ENCODE measurements around the gene MAPK11. TPM values are rescaled to one million over a fixed set of nuclear protein-coding genes. Genes with fewer than 3 reads are reported as not detected.

The MAPK11 gene
- total RNA-seq, 1 donor from 2014 or later: 29.0 TPM

GRCh38 chr22:50312371-50312770 lies 42.2 kb upstream of the MAPK11 start:
- H3K27me3 Mint-ChIP-seq: peaks cover 2% of the 10 kb centered on the region
- peaks cover 11% of the 10 kb centered on the region for H3K4me1 Mint-ChIP-seq
- intact Hi-C loops (cut with micrococcal nuclease): no loop called here
- no peaks in the 10 kb centered on the region for H3K36me3 Mint-ChIP-seq (ENCODE audit: low read depth)
- no peak overlapping the region for H3K4me3 Mint-ChIP-seq
- no peak for DNase-seq
- no peak overlapping the region for H3K27ac Mint-ChIP-seq
- no peaks in the 10 kb centered on the region for H3K9me3 Mint-ChIP-seq

GRCh38 chr22:50311606-50312351 lies 41.6 kb upstream of the MAPK11 start:
- Mint-ChIP-seq H3K4me3 (no peak overlapping the region), H3K27me3 (peaks cover 2% of the 10 kb centered on the region), H3K4me1 (peaks cover 11% of the 10 kb centered on the region), H3K36me3 (ENCODE audit: low read depth) (no peaks in the 10 kb centered on the region), H3K9me3 (no peaks in the 10 kb centered on the region), H3K27ac (no peak overlapping the region)
- intact Hi-C loops (cut with micrococcal nuclease): no loop called here
- no peak for DNase-seq

GRCh38 chr22:50310949-50311444 lies 40.8 kb upstream of the MAPK11 start:
- Mint-ChIP-seq H3K27ac (no peak overlapping the region), H3K9me3 (no peaks in the 10 kb centered on the region), H3K4me3 (no peak overlapping the region), H3K36me3 (ENCODE audit: low read depth) (no peaks in the 10 kb centered on the region), H3K27me3 (peaks cover 6% of the 10 kb centered on the region), H3K4me1 (peaks cover 14% of the 10 kb centered on the region)
- no peak for DNase-seq
- intact Hi-C loops (cut with micrococcal nuclease): no loop called here

DNA sequence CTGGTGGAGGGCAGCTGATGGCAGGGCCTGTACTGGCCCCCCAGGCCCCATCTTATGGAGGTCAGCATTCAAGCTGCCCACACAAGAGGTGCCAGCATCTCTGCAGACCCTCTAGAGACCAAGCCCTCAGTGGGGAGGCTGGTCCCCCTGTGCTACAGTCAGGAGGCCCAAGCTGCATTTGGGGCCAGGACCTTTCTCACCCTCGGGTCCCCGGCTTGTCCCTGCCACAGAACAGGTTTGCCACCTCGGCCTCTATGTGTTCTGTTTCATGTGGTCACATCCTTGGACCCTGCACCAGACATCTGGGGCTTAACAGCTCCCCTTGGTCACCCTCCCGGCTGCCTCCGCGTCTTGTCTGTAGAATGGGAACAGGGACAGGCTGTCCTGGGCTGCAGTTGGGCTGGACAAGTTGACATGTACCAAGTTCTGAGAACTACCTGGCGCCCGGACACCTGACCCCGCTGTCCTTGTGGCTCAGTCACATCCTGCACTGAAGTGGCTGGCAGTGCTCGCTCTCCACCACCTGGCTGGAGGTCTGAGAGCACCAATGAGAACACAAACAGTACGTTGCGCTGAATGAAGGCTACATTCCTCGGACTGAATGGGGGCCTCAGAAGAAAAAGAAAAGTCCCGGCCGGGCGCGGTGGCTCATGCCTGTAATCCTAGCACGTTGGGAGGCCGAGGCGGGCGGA lies 40.0 kb upstream of the MAPK11 start:
- Mint-ChIP-seq H3K27me3 (peaks cover 9% of the 10 kb centered on the region), H3K4me1 (peaks cover 16% of the 10 kb centered on the region), H3K27ac (no peak overlapping the region), H3K36me3 (ENCODE audit: low read depth) (no peaks in the 10 kb centered on the region), H3K4me3 (no peak overlapping the region), H3K9me3 (no peaks in the 10 kb centered on the region)
- intact Hi-C loops (cut with micrococcal nuclease): no loop called here
- no peak for DNase-seq

DNA sequence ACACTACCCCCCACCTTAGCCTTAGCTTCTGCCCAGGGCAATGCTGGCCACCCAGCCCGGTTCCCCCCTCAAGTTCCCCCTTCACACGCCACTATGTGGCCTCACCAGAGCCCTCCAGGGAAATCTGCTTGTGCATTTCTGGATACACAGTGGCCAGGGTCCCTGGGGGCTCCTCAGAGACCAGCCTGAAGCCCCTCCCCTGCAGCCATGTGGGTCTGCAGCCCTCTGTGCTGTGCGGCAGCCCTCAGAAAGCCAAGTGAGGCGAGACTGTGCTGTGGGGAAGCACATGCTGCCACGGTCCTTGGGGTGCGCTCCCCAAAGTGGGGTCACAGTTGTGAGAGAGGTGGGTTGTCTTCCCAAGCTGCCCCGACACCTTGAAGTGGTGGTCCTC lies 39.4 kb upstream of the MAPK11 start:
- no peak for DNase-seq
- H3K4me1 Mint-ChIP-seq: peaks cover 15% of the 10 kb centered on the region
- H3K27me3 Mint-ChIP-seq: peaks cover 9% of the 10 kb centered on the region
- no peak overlapping the region for H3K4me3 Mint-ChIP-seq
- no peaks in the 10 kb centered on the region for H3K36me3 Mint-ChIP-seq (ENCODE audit: low read depth)
- H3K9me3 Mint-ChIP-seq: no peaks in the 10 kb centered on the region
- no peak overlapping the region for H3K27ac Mint-ChIP-seq
- intact Hi-C loops (cut with micrococcal nuclease): loop anchor here (5.0 kb wide), 1 partner anchor 37 kb away; the partner anchor contains the start of gene MAPK11

DNA sequence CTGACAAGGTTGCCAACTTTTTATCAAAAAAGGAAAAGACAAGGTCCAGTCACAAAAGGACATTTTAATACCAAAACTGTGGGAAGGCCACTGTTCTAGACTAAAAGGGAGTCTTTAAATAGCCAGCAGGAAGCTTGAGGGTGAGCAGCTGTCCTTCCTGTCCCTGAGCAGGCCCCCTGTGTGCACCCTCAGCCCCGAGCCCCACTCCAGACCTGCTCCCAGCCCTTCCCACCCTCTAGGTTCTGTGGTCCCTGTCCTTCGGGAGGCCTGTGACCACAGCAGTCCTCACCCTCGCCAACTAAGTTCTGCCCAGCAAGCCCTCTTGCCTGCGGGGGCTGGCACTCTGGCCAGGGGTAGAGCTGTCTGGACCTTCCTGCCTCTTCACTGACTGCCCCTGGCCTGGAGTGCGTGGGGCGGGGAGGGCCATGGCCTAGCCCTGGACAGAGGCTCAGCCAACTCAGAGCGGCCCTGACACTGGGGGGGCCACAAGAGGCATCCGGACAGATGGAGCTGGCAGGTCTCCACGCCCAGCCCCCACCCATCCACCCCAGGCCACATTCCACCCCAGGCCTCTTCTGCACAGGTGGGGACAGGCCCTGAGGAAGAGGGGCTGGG lies 38.9 kb upstream of the MAPK11 start:
- no peaks in the 10 kb centered on the region for H3K9me3 Mint-ChIP-seq
- peaks cover 10% of the 10 kb centered on the region for H3K4me1 Mint-ChIP-seq
- peak overlapping the region; percentile 70 for H3K27ac Mint-ChIP-seq
- H3K27me3 Mint-ChIP-seq: peaks cover 9% of the 10 kb centered on the region
- peak overlapping the region; percentile 59 for H3K4me3 Mint-ChIP-seq
- no peak for DNase-seq
- intact Hi-C loops (cut with micrococcal nuclease): loop anchor here (5.0 kb wide), 1 partner anchor 37 kb away; the partner anchor contains the start of gene MAPK11
- H3K36me3 Mint-ChIP-seq (ENCODE audit: low read depth): no peaks in the 10 kb centered on the region

DNA sequence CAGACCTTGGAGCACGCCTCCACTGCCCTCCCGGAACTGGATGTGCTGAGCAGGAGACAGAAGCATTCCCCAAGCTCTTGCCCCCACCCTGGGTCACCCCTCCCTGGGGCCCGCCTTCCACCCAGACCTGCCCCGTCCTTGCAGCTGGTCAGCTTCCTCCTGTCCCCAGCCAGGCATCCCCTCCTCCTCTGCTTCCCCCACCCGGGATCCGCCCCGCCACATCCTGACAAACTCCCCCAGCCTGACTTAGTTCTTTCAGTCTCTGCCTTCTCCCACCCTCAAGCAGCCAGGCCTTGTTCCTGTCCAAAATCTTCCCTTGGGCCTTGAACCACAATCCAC lies 38.4 kb upstream of the MAPK11 start:
- Mint-ChIP-seq H3K36me3 (ENCODE audit: low read depth) (no peaks in the 10 kb centered on the region), H3K4me1 (peaks cover 10% of the 10 kb centered on the region), H3K4me3 (peak overlapping the region; percentile 59), H3K27ac (peak overlapping the region; percentile 70), H3K9me3 (no peaks in the 10 kb centered on the region), H3K27me3 (peaks cover 9% of the 10 kb centered on the region)
- intact Hi-C loops (cut with micrococcal nuclease): loop anchor here (5.0 kb wide), 1 partner anchor 36 kb away; the partner anchor contains the start of gene MAPK11
- DNase-seq: no peak

GRCh38 chr22:50307890-50308596 lies 37.9 kb upstream of the MAPK11 start:
- peaks cover 10% of the 10 kb centered on the region for H3K4me1 Mint-ChIP-seq
- intact Hi-C loops (cut with micrococcal nuclease): loop anchor here (5.0 kb wide), 1 partner anchor 36 kb away; the partner anchor contains the start of gene MAPK11

DNA sequence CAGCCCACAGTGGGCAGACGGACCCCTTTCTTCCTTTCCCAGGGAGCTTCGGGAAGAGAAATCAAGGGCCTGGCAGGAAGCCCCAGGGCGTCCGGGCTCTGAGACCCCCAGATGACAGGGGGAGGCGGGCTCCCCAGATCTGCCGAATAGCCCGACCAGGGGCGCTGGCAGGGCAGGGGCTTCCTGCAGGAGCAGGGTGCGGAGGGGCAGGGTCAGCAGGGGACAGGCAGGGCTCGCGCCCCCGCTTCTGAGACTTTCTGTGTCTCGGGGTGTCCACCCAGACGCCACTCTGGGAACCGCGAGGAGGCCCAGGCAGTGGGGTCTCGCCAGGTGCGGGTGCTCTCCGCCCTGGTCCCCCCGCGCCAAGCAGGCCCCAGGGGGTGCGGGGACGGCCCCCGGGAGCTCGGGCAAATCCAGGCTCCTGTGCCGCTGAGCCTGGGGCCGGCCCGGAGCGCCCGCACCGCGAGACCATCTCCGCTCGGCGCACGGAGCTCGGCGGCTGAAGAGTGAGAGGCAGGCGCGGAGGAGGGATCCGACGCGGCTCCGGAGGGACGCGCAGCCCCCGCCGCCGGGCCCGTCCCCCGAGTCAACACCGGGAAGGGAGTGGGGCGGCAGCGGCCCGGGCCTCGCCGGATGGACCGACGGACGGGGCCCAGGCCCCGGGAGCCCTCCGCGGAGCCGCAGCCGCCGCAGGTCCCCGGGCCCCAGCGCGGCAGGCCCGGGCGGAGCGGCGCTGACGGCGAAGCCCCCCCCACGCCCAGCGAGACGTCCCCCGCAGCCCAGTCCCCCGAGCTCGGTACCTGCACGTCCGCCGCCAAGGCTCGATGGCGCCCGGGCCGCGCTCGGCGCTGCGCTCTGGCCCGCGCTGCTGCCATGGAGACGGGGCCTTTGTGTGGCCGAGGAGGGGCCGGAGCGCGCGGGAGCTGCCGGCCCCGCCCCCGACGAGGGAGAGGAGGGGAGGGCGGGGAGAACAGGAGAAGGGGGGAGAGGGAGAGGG lies 36.9 kb upstream of the MAPK11 start, which contains the start of gene PLXNB2:
Gene PLXNB2, minus strand, starts transcription at position 894 of the 997 bp plus-strand sequence. CDS start 17,062 bp downstream, outside the sequence.
- Mint-ChIP-seq H3K36me3 (ENCODE audit: low read depth) (no peaks in the 10 kb centered on the region), H3K9me3 (no peaks in the 10 kb centered on the region), H3K4me3 (peak within 1 kb of the TSS; percentile 69), H3K27me3 (peaks cover 10% of the 10 kb centered on the region), H3K27ac (no peak within 1 kb of the TSS), H3K4me1 (peaks cover 10% of the 10 kb centered on the region)
- peak; percentile 77 for DNase-seq
- intact Hi-C loops (cut with micrococcal nuclease): loop anchor here (5.0 kb wide), 1 partner anchor 35 kb away; the partner anchor contains the start of gene MAPK11

More at GRCh38 chr22:50307890-50308596, 37.9 kb upstream of the MAPK11 start:
- Mint-ChIP-seq H3K9me3 (no peaks in the 10 kb centered on the region), H3K4me3 (no peak overlapping the region), H3K27me3 (peaks cover 9% of the 10 kb centered on the region), H3K36me3 (ENCODE audit: low read depth) (no peaks in the 10 kb centered on the region), H3K27ac (no peak overlapping the region)
- DNase-seq: no peak

DNA sequence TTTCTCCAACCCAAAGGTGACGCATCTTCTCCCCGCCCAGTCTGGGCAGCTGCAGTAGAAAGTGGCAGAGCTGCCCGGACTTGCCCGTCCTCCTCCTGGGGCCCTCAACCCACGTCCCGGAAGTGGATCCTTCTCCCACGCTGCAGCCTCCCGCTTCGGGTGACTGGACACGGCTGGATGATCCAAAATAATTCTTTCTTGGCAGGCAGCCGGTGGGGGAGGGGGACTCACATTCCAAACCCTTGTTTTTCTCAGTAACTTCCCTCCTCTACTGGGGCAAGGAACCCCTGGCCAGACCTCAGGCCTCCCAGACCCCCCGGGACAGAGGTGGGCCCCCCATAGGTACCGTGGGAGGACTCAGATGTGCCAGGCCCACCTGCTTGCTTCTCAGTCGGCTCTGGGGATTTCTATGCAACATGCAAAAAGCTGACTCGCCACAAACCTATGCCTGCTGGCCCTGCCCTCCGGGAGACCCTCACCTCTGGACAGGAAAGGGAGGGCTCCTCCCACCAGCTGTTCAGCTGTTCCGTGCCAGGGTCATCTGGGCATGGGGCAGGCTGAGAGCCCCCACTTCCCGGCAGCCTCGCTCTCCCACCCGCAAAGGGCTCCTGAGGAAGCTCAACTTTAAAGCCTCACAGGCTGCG lies 35.9 kb upstream of the MAPK11 start:
- intact Hi-C loops (cut with micrococcal nuclease): loop anchor here (5.0 kb wide), 1 partner anchor 34 kb away; the partner anchor contains the start of gene MAPK11
- DNase-seq: no peak
- H3K27me3 Mint-ChIP-seq: peaks cover 12% of the 10 kb centered on the region

DNA sequence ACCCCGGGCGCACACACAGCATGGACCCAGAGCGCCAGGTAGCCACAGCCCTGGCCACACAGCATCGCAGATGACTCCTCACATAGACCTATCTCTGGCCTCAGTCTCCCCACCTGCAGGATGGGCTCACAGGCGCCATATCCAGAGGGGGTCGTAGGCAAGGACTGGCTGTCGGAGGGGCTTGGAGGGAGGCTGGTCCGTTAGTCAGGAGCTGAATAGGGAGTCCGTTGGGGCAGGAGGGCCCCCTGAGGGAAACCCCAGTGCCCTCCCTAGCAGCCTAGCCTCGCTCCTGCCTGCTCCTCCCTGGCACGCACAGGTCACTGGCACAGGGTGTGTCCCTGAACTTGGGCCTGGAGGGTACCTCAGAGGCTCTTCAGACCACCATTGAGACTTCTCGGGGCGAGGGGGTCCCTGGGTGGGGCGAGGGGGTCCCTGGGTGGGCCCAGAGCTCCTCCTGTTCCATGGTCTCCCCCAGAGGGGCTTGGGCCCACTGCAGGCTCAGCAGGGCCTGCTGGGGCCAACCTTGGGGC lies 35.3 kb upstream of the MAPK11 start:
- DNase-seq: no peak
- Mint-ChIP-seq H3K36me3 (ENCODE audit: low read depth) (no peaks in the 10 kb centered on the region), H3K4me3 (no peak overlapping the region), H3K4me1 (peaks cover 10% of the 10 kb centered on the region), H3K27me3 (peaks cover 15% of the 10 kb centered on the region), H3K27ac (no peak overlapping the region), H3K9me3 (no peaks in the 10 kb centered on the region)
- intact Hi-C loops (cut with micrococcal nuclease): loop anchor here (5.0 kb wide), 1 partner anchor 33 kb away; the partner anchor contains the start of gene MAPK11

More for the DNA sequence above, 35.9 kb upstream of the MAPK11 start:
- peak overlapping the region; percentile 29 for H3K27ac Mint-ChIP-seq
- peak overlapping the region; percentile 69 for H3K4me3 Mint-ChIP-seq
- H3K4me1 Mint-ChIP-seq: peaks cover 10% of the 10 kb centered on the region
- no peaks in the 10 kb centered on the region for H3K36me3 Mint-ChIP-seq (ENCODE audit: low read depth)
- H3K9me3 Mint-ChIP-seq: no peaks in the 10 kb centered on the region

Data from activated CD4-positive, alpha-beta T cell treated with anti-CD3 and anti-CD28 coated beads, Interleukin-2, amount 10 ng/mL, durations not matched to agents 24 days and 14 days (primary cell).